HCT116 (cell line): ENCODE results near the gene ZNF558. TPM values are rescaled to one million over a fixed set of nuclear protein-coding genes. Genes with fewer than 3 reads are reported as not detected.

ENCODE experiments used
- ATAC-seq: fragments of 200-7000 bp; cut with Tn5 transposase; 2 replicates; pipeline ENCODE4 v1.9.1; 2020; ENCODE audit warnings: mild to moderate bottlenecking, moderate library complexity
- BruUV-seq: library from RNA; stranded (reverse); fragments of 400-500 nt; replicated peaks from 2 replicates; lab custom pipeline; 2021; lab: Mats Ljungman, UMichigan
- CTCF ChIA-PET: fragments of 300-600 bp; sonication (Branson Sonifier 250); formaldehyde crosslinking; loops from one replicate; lab custom pipeline; 2021; ENCODE audit warnings: antibody characterized with exemption; lab: Charles Lee
- POLR2A ChIA-PET: fragments of 300-600, 350-600 bp; sonication (Branson Sonifier 250); formaldehyde crosslinking; loops from one replicate; lab custom pipeline; 2021; ENCODE audit warnings: antibody characterized with exemption; lab: Charles Lee
- RAD21 ChIA-PET, 2 experiments: fragments of 300-600 bp; sonication (Branson Sonifier 250); formaldehyde crosslinking; loops; one replicate each; lab custom pipeline; 2023; ENCODE audit warnings: low total read pairs in 2 of 2; ENCODE audit not compliant: uncharacterized antibody in 2 of 2, unreplicated experiment in 2 of 2, low non-redundant PET in 1 of 2; lab: Charles Lee
- DNase-seq: peaks from one replicate; pipeline ENCODE4 v3.0.0-alpha.2; 2010; ENCODE audit warnings: low read depth, low spot score
- H2AFZ ChIP-seq: fragments of 200-600 bp; shearing (Covaris generic), sonication (generic); 2 replicates; pipeline ENCODE4 v1.6.1; 2017; ENCODE audit warnings: low read depth, mixed run types, mixed read lengths, antibody characterized with exemption, low read length; ENCODE audit not compliant: poor library complexity, severe bottlenecking
- H3K27ac ChIP-seq: 2 replicates; pipeline ENCODE4 v1.5.1; 2012; ENCODE audit warnings: low read depth, low read length
- H3K27me3 ChIP-seq: fragments of 200-600 bp; sonication (generic); 2 replicates; pipeline ENCODE4 v1.6.1; 2016; ENCODE audit warnings: mixed run types, low read length, mixed read lengths; ENCODE audit not compliant: insufficient read depth
- H3K36me3 ChIP-seq, 2 experiments: fragments of 200-500 bp in 1 of 2; fragments of 200-600 bp in 1 of 2; sonication (Bioruptor generic) in 1 of 2; sonication (generic) in 1 of 2; 2 replicates each; pipeline versions ENCODE4 v1.5.1 to v1.6.1; 2014 to 2016; ENCODE audit warnings: low read length in 2 of 2, inconsistent platforms in 1 of 2, mixed read lengths in 1 of 2, mixed run types in 1 of 2; ENCODE audit not compliant: insufficient read depth in 2 of 2, control insufficient read depth in 1 of 2
- H3K4me1 ChIP-seq, 2 experiments: fragments of 200-600 bp in 1 of 2; sonication (generic) in 1 of 2; 2 replicates each; pipeline versions ENCODE4 v1.5.1 to v1.6.1; 2012 to 2017; ENCODE audit warnings: low read length in 2 of 2, inconsistent platforms in 1 of 2, mild to moderate bottlenecking in 1 of 2, mixed read lengths in 1 of 2, mixed run types in 1 of 2, moderate library complexity in 1 of 2; ENCODE audit not compliant: insufficient read depth in 2 of 2, control insufficient read depth in 1 of 2
- H3K4me2 ChIP-seq: fragments of 200-600 bp; sonication (generic); 2 replicates; pipeline ENCODE4 v1.6.1; 2017; ENCODE audit warnings: mixed run types, low read length, mixed read lengths
- H3K4me3 ChIP-seq, 2 experiments: fragments of 200-600 bp in 1 of 2; sonication (generic) in 1 of 2; replicated peaks in 1 of 2; 2 replicates each; pipeline ENCODE4 v1.5.1; 2011 to 2016; ENCODE audit warnings: low read length in 2 of 2, control low read depth in 1 of 2, low read depth in 1 of 2, mild to moderate bottlenecking in 1 of 2, mixed read lengths in 1 of 2, mixed run types in 1 of 2
- H3K79me2 ChIP-seq: fragments of 200-600 bp; sonication (generic); 2 replicates; pipeline ENCODE4 v1.6.1; 2017; ENCODE audit warnings: mild to moderate bottlenecking, mixed run types, low read length, moderate library complexity, mixed read lengths; ENCODE audit not compliant: insufficient read depth
- H3K9ac ChIP-seq: fragments of 200-600 bp; sonication (generic); 2 replicates; pipeline ENCODE4 v1.6.1; 2016; ENCODE audit warnings: low read length, mixed read lengths
- H3K9me2 ChIP-seq: fragments of 200-600 bp; sonication (generic), shearing (Covaris generic); 2 replicates; pipeline ENCODE4 v1.6.1; 2017; ENCODE audit warnings: mixed run types, mild to moderate bottlenecking, moderate library complexity; ENCODE audit not compliant: insufficient read depth
- H3K9me3 ChIP-seq, 2 experiments: fragments of 200-500 bp in 1 of 2; fragments of 200-600 bp in 1 of 2; sonication (Bioruptor generic) in 1 of 2; sonication (generic) in 1 of 2; 2 replicates each; pipeline ENCODE4 v1.6.1; 2014 to 2017; ENCODE audit warnings: low read length in 2 of 2, mixed read lengths in 2 of 2, inconsistent platforms in 1 of 2, low read depth in 1 of 2, mild to moderate bottlenecking in 1 of 2, mixed run types in 1 of 2, moderate library complexity in 1 of 2; ENCODE audit not compliant: control insufficient read depth in 1 of 2, insufficient read depth in 1 of 2
- H4K20me1 ChIP-seq: fragments of 200-600 bp; sonication (generic), shearing (Covaris generic); 2 replicates; pipeline ENCODE4 v1.6.1; 2017; ENCODE audit warnings: mixed run types, mild to moderate bottlenecking, moderate library complexity; ENCODE audit not compliant: insufficient read depth
- CBX3 ChIP-seq: IDR thresholded peaks from 2 replicates; pipeline ENCODE4 v1.6.1; 2012; ENCODE audit warnings: low read depth
- CEBPB ChIP-seq: IDR thresholded peaks from 2 replicates; pipeline ENCODE4 v1.6.1; 2012; ENCODE audit warnings: low read depth
- EGR1 ChIP-seq: IDR thresholded peaks from 2 replicates; pipeline ENCODE4 v1.6.1; 2012; ENCODE audit warnings: low read depth
- ELF1 ChIP-seq: IDR thresholded peaks from 2 replicates; pipeline ENCODE4 v1.6.1; 2012; ENCODE audit warnings: low read depth, borderline replicate concordance
- EZH2 ChIP-seq: fragments of 200-600 bp; sonication (generic); IDR thresholded peaks from 2 replicates; pipeline ENCODE4 v1.6.1; 2017; ENCODE audit warnings: antibody characterized with exemption, mixed run types
- FOSL1 ChIP-seq: IDR thresholded peaks from 2 replicates; pipeline ENCODE4 v1.6.1; 2012; ENCODE audit warnings: low read depth
- JUND ChIP-seq: IDR thresholded peaks from 2 replicates; pipeline ENCODE4 v1.6.1; 2012
- POLR2A ChIP-seq: IDR thresholded peaks from 2 replicates; pipeline ENCODE4 v1.7.0; 2011; ENCODE audit warnings: borderline replicate concordance; ENCODE audit not compliant: insufficient read depth, insufficient read length; ENCODE audit errors: extremely low read depth
- RAD21 ChIP-seq: IDR thresholded peaks from 2 replicates; pipeline ENCODE4 v1.6.1; 2012; ENCODE audit warnings: low read depth, mild to moderate bottlenecking
- REST ChIP-seq: IDR thresholded peaks from 2 replicates; pipeline ENCODE4 v1.6.1; 2012; ENCODE audit warnings: low read depth
- SIN3A ChIP-seq: IDR thresholded peaks from 2 replicates; pipeline ENCODE4 v1.6.1; 2012; ENCODE audit warnings: low read depth
- SP1 ChIP-seq: IDR thresholded peaks from 2 replicates; pipeline ENCODE4 v1.6.1; 2012; ENCODE audit warnings: low read depth
- SRF ChIP-seq: IDR thresholded peaks from 2 replicates; pipeline ENCODE4 v1.6.1; 2012; ENCODE audit warnings: low read depth
- TCF7L2 ChIP-seq: IDR thresholded peaks from 2 replicates; pipeline ENCODE4 v1.7.0; 2011; ENCODE audit warnings: borderline replicate concordance, inconsistent platforms; ENCODE audit not compliant: insufficient read depth, insufficient read length; ENCODE audit errors: extremely low read depth
- YY1 ChIP-seq: IDR thresholded peaks from 2 replicates; pipeline ENCODE4 v1.6.1; 2011; ENCODE audit warnings: low read length, low read depth, moderate library complexity, mild to moderate bottlenecking; ENCODE audit not compliant: insufficient replicate concordance; ENCODE audit errors: extremely low read depth
- ZBTB33 ChIP-seq: IDR thresholded peaks from 2 replicates; pipeline ENCODE4 v1.6.1; 2011; ENCODE audit warnings: mild to moderate bottlenecking, low read length, moderate library complexity; ENCODE audit not compliant: insufficient replicate concordance; ENCODE audit errors: extremely low read depth
- ZFX ChIP-seq: fragments of 450-650 bp; IDR thresholded peaks from 2 replicates; pipeline ENCODE4 v1.6.1; 2017
- ZNF274 ChIP-seq: fragments of 200-500 bp; sonication (Bioruptor generic); IDR thresholded peaks from 2 replicates; pipeline ENCODE4 v1.6.1; 2014; ENCODE audit warnings: mild to moderate bottlenecking, low read depth, low read length, inconsistent platforms
- intact Hi-C: fragments of 100-400 bp; cut with micrococcal nuclease; formaldehyde crosslinking; loops from 2 replicates; pipeline ENCODE4 v1.10.0; 2022
- total RNA-seq: library from RNA; stranded (reverse); gene quantifications from one replicate; pipeline ENCODE4 v1.2.1, GENCODE V29; 2021; ENCODE audit not compliant: unreplicated experiment
- TF ChIP-seq, protein P1 (sequence below): IDR thresholded peaks from 2 replicates; pipeline ENCODE4 v1.6.1; 2012
- TF ChIP-seq, protein P2 (sequence below): IDR thresholded peaks from 2 replicates; pipeline ENCODE4 v1.6.1; 2012

The ZNF558 gene
- total RNA-seq, 1 experiment from 2014 or later: 34.2 TPM

GRCh38 chr19:8877854-8878705 lies 46.0 kb upstream of the ZNF558 start:
- no peak overlapping the region for H3K4me2 ChIP-seq
- no peaks in the 10 kb centered on the region for H3K79me2 ChIP-seq
- H3K27me3 ChIP-seq: no peaks in the 10 kb centered on the region
- H3K9ac ChIP-seq: no peak overlapping the region
- no peak overlapping the region for H3K27ac ChIP-seq
- no peaks in the 10 kb centered on the region for H3K36me3 ChIP-seq
- CTCF ChIA-PET: no interaction called here
- no peak overlapping the region for H3K4me3 ChIP-seq
- POLR2A ChIA-PET: no interaction called here
- RAD21 ChIA-PET: no interaction called here
- intact Hi-C loops: no loop called here
- BruUV-seq: no TSS peak
- H3K9me2 ChIP-seq: no peaks in the 10 kb centered on the region
- ATAC-seq (peak; percentile 97), DNase-seq (peak; percentile 54)
- H3K4me1 ChIP-seq: no peaks in the 10 kb centered on the region
- H4K20me1 ChIP-seq: no peaks in the 10 kb centered on the region
- H2AFZ ChIP-seq: no peak overlapping the region
- no peaks in the 10 kb centered on the region for H3K9me3 ChIP-seq
- peak; percentile 35; the same call in 1 of the 2 replicates for TF ChIP-seq CBX3
- no peak for TF ChIP-seq SRF
- no peak for TF ChIP-seq FOSL1
- no peak for TF ChIP-seq EZH2
- TF ChIP-seq, protein P1, sequence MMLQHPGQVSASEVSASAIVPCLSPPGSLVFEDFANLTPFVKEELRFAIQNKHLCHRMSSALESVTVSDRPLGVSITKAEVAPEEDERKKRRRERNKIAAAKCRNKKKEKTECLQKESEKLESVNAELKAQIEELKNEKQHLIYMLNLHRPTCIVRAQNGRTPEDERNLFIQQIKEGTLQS: no peak
- no peak for TF ChIP-seq POLR2A
- no peak for TF ChIP-seq YY1
- peak; percentile 54 for TF ChIP-seq SP1
- TF ChIP-seq JUND: no peak
- TF ChIP-seq TCF7L2: no peak
- peak; percentile 60 for TF ChIP-seq ELF1
- TF ChIP-seq, protein P2, sequence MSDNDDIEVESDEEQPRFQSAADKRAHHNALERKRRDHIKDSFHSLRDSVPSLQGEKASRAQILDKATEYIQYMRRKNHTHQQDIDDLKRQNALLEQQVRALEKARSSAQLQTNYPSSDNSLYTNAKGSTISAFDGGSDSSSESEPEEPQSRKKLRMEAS: no peak
- TF ChIP-seq CEBPB: no peak
- no peak for TF ChIP-seq REST
- no peak for TF ChIP-seq RAD21
- TF ChIP-seq ZNF274: no peak
- no peak for TF ChIP-seq ZBTB33
- TF ChIP-seq EGR1: no peak
- no peak for TF ChIP-seq ZFX
- no peak for TF ChIP-seq SIN3A
